ENCODE results near the gene HOMER2.
"Not testable (repeated sequence)": the region's sequence is repeated elsewhere in the genome, so short reads cannot be mapped to it uniquely, and the experiment has no call there.

Gene HOMER2

GRCh38 chr15:82830427-82831173, 121.9 kb downstream of the HOMER2 start:
- DNase-seq = no peak

GRCh38 chr15:82829234-82829633, 123.3 kb downstream of the HOMER2 start:
- DNase-seq = no peak

DNA sequence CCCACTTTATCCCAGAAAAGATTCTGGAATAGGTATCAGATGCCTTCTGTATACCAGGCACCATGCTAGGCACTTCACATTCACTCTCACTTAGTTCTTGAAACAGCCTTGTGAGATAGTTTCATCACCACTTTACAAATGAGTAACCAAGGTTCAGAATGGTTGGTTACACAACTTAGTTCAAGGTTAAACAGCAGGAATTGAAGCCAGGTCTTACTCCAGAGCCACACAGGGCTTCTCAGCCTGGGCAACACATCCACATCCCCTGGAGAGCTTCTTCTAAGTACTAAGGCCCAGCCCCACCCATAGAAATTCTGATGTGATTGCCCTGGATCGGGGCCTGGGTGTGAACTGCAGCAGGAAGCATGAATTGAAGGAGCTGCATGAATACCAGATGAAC, 124.4 kb downstream of the HOMER2 start:
- DNase-seq = peak in 1 of 2 donors; percentile 12

- DNase-seq = no peak
Observed at GRCh38 chr15:82823049-82823448, 129.5 kb downstream of the HOMER2 start.

DNA sequence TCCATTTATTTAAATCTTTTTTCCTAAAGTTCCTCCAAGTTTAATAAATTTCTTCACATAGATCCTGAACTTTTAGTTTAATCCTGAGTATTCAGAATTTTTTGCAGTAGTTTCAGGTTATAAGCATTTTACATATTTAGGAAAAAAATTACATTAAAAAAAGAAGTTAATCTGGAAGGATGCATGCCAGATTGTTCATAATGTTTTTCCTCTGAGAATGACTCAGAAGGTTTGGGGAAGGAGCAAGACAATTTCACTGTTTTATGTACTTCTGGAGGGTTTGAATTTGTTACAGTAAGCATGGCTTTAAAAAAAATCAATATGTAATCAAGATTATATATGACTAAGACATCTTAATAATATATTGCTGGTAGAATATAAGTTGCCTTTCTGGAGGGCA, 130.7 kb downstream of the HOMER2 start:
- DNase-seq = not testable (repeated sequence)

- not testable (repeated sequence) for DNase-seq
Observed at GRCh38 chr15:82821396-82821795, 131.1 kb downstream of the HOMER2 start.

- no peak for DNase-seq
Observed at GRCh38 chr15:82820128-82820527, 132.4 kb downstream of the HOMER2 start.

GRCh38 chr15:82812994-82813393, 139.5 kb downstream of the HOMER2 start:
- no peak for DNase-seq

DNA sequence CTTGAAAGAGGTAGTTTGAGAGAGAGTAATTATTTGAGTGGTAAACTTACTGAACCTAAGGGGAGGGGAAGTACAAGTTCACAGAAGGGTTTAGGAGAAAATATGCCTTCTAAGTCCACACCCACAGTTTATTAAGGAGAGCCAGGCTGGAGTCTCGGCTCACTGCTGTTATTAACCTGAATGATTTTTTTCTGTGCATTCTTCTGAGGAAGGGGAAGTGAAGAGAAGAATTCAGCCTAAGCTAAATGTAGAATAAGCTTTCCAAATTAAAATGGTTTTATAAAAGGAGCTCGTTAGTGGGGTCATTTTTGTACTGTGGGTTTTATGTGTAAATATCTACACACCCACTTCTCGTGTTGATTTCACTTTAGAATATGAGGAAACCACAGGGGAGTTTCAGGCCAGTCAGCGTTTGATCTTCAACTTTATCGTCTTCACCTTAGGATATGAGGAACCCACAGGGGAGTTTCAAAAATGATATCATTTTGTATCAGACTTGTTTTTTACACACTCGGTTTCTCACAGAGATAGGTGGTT, 141.6 kb downstream of the HOMER2 start:
- DNase-seq = peak; percentile 24 to 38

- DNase-seq = peak in 1 of 2 donors; percentile 39
Observed at GRCh38 chr15:82810061-82810889, 142.2 kb downstream of the HOMER2 start.

DNA sequence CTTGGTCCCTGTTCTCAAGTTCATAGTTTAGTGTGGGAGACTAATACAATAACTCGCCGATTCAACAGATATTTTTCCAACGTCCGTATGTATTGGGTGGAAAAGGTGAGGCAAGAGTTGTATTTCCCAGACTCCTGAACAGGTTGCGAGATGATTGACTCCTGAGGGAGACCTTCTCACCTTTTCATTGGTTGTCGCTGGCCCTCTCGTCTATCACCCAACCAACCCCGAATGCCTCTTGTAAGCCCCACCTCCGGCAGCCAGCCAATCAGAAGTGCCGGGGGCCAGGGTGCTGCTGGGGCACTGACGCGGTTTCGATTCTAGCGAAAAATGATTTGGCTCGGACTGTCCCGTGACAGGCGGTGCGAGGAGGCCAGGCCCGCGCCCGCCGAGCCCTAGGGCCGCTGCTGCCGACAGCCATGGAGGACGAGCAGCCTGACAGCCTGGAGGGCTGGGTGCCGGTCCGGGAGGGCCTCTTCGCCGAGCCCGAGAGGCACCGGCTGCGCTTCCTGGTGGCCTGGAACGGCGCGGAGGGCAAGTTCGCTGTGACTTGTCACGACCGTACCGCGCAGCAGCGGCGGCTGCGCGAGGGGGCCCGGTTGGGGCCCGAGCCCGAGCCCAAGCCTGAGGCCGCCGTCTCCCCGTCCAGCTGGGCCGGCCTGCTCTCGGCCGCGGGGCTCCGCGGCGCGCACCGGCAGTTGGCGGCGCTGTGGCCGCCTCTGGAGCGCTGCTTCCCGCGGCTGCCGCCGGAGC, 143.0 kb downstream of the HOMER2 start, which contains the start of gene WHAMM:
Gene WHAMM, plus strand, starts transcription at position 321 of the 753 bp plus-strand sequence. Its CDS starts 99 bp downstream, at position 420.
- peak; percentile 98 for DNase-seq

DNA sequence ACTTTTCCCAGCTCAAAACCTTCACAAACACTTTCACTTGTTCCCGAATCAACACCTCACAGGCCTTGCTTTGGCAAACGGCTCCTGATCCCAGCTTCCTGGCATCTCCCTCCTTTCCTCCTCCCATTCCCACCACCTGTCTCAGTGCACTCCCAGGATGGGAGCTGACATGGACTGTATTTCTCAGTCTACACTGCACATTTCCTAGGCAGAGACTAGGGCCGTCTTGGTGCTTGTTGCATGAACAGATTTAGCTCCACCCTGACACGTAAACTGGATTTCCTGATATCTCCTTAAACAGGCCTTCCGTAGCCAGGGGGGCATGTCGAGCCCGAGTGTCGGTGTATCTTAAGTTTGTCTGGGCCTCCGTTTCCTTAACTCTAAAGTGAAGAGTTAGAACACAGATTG, 143.9 kb downstream of the HOMER2 start:
- DNase-seq = no peak

DNA sequence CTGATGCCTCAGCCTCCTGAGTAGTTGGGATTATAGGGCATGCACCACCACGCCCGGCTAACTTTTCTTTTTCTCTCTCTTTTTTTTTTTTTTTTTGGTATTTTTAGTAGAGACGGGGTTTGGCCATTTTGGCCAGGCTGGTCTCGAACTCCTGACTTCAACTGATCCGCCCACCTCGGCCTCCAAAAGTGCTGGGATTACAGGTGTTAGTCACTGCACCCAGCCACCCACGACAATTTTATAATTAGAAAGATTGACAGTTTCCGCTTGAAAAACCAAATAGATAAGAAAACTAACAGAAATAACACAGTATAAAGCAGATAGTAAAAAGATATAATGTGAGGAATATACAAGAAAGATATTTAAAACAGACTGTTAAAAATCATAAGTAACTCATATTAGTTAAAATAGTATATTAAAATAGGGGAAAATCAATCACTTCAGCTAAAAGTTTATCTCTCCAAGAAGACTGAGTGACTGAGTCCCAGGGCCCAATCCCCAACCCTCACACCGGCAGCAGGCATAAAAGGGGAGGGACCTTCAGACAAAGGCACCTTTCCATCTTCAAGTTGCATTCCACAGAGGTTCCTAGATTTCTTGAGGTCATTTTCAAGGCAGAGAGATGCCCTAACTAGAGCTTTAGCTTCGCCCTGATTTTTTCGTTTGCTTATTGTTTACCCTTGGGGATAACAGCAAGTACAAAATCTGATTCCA, 144.4 kb downstream of the HOMER2 start:
- no peak for DNase-seq

DNA sequence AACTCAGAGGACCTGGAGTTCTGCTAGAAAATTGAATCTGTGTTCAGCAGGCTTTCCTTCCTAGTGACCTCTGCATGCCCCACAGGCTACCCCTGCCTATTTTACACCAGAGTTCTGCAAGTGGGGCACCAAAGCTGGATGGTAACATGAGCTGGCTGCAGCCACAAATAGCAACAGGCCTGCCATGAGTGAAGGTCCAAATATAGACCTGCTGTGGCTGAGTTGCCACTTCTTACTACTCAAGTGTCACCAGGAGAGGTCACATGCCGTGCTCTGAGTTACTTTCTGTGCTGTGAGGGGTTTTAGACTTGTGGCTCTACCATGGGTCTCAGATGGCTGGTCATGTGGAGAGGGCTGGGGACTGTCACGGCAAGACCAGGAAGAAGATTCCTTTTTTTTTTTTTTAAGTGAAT, 146.5 kb downstream of the HOMER2 start, which contains the start of gene FSD2:
Gene FSD2, minus strand, starts transcription at position 76 of the 413 bp plus-strand sequence. CDS start 18,679 bp downstream, outside the sequence.
- DNase-seq = peak in 1 of 2 donors; percentile 44

DNA sequence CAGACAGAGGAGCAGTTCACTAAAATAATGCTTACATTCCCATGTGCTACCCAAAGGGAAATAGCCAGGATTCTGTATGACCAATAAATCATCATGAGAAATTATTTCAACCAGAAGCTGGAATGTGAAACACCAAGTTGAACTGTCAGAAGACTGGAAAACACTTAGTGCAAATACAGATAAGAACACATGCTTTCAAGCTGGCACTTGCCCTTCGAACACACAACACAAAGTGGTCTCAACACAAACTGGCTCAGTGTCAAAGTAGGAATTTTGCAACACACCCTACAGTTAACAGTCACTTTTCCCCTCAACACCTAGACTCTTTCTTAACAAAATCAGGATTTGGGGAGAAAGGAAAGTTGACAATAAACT, 148.0 kb downstream of the HOMER2 start:
- no peak for DNase-seq

DNA sequence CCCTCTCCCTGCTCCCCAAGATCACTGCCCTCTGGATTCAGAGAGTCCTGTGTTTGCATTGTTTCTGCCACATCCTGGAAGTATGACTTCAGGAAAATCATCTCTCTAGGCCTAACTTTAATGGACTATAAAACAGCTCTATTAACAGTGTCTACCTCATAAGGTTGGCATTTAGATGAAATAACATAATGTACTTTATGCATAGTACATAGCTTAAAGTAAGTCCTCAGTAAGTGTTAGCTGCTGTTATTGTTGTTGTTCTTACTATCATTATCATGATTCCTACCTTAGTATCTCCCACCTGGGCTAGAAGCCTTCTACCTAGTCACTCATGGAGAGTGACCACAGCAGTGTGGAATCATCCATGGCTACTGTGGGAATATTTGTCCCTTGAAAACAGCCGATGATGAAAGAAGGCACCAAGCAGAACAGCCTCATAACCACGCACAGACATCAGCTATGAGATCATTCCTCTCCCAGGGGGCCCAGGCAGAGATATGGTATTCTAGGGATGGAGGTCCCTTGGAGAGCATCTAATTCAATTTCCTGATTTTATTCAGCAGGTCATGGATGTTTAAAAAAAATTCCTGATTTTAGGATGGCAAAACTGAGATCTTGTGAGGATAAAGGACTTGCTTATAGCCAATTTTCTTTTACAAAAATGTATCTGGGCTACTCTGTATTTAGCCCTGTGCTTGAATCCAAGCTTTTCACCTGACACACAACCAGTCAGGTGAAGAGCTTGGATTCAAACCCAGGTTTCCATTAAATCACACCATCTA, 148.5 kb downstream of the HOMER2 start:
- DNase-seq = no peak

DNA sequence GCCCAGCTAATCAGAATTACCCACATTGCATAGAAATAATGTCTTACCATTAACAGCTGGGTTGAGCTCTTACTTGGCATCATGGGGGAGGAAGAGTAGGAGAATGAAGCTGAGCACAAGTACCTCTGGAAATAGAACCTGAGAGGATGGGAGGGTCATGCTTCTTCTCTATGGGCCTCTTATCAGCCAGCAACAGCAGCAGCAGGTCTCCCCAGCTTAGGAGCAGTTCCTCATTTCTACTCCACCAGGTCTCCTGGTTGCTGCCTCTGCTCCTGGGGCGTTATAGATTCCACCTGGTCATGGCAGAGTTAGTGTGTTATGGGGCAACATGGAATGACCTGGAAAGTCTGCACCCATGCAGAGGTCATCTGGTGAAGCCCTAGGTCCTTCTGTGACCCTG, 150.0 kb downstream of the HOMER2 start:
- no peak for DNase-seq

GRCh38 chr15:82799183-82799841, 153.2 kb downstream of the HOMER2 start:
- DNase-seq = no peak

Measured in inflammatory macrophage (primary cell).